ENCODE results near the gene ATAT1. TPM values are rescaled to one million over a fixed set of nuclear protein-coding genes. Genes with fewer than 3 reads are reported as not detected.

Gene ATAT1
- total RNA-seq, 2 experiments from 2014 or later = 8.5 to 8.6 TPM

GRCh38 chr6:30617565-30618269, 9.0 kb upstream of the ATAT1 start, which contains the start of gene MRPS18B:
TSS of gene MRPS18B (plus strand) at chr6:30617840. CDS start at chr6:30617866, 26 bp downstream.
- Mint-ChIP-seq H3K9me3 (peaks cover 3% of the 10 kb centered on the region), H3K4me1 (peaks cover 44% of the 10 kb centered on the region), H3K27ac (peak within 1 kb of the TSS; percentile 99), H3K36me3 (peaks cover 60% of the 10 kb centered on the region), H3K27me3 (peaks cover 19% of the 10 kb centered on the region), H3K4me3 (peak within 1 kb of the TSS; percentile 97)
- DNase-seq = peak; percentile 96

GRCh38 chr6:30618270-30618797, 8.3 kb upstream of the ATAT1 start:
- Mint-ChIP-seq H3K27ac (peak overlapping the region; percentile 99), H3K4me3 (peak overlapping the region; percentile 97), H3K4me1 (peaks cover 39% of the 10 kb centered on the region), H3K36me3 (peaks cover 56% of the 10 kb centered on the region), H3K27me3 (peaks cover 19% of the 10 kb centered on the region), H3K9me3 (peaks cover 3% of the 10 kb centered on the region)
- no peak for DNase-seq

- Mint-ChIP-seq H3K36me3 (peaks cover 46% of the 10 kb centered on the region), H3K9me3 (peaks cover 3% of the 10 kb centered on the region), H3K4me3 (peak overlapping the region; percentile 97), H3K27me3 (peaks cover 19% of the 10 kb centered on the region), H3K4me1 (peaks cover 26% of the 10 kb centered on the region), H3K27ac (peak overlapping the region; percentile 99)
- DNase-seq = no peak
Measured at GRCh38 chr6:30619561-30619960, 7.1 kb upstream of the ATAT1 start.

- Mint-ChIP-seq H3K4me3 (no peak overlapping the region), H3K36me3 (peaks cover 17% of the 10 kb centered on the region), H3K27ac (no peak overlapping the region), H3K27me3 (no peaks in the 10 kb centered on the region), H3K9me3 (no peaks in the 10 kb centered on the region), H3K4me1 (peaks cover 25% of the 10 kb centered on the region)
- no peak for DNase-seq
Measured at GRCh38 chr6:30625511-30625910, 1.2 kb upstream of the ATAT1 start.

- no peaks in the 10 kb centered on the region for H3K27me3 Mint-ChIP-seq
- DNase-seq = no peak
- H3K9me3 Mint-ChIP-seq = no peaks in the 10 kb centered on the region
- no peak overlapping the region for H3K4me3 Mint-ChIP-seq
- H3K36me3 Mint-ChIP-seq = peaks cover 23% of the 10 kb centered on the region
- H3K27ac Mint-ChIP-seq = no peak overlapping the region
- peaks cover 11% of the 10 kb centered on the region for H3K4me1 Mint-ChIP-seq
Measured at GRCh38 chr6:30635834-30636233, 9.2 kb downstream of the ATAT1 start.

DNA sequence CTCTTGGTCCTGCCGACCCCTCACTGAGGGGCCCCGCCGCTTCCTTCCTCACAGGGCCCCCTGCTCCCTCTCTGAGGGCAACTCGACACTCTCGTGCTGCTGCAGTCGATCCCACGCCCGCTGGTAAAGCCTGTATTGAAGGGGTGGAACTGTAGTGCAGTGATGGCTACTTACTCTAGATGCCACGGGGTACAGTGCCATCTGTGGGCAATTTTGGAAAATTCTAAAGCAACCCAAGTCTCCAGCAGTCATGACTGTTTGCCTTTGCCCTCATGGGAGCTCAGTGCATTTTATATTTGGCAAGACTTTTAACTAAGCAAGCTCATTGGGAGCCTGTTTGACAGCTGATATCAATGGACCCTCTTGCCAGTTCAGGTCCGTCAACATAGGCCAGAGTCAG, 13.8 kb downstream of the ATAT1 start:
- DNase-seq = no peak
- no peak overlapping the region for H3K4me3 Mint-ChIP-seq
- H3K27ac Mint-ChIP-seq = peak overlapping the region; percentile 21
- H3K36me3 Mint-ChIP-seq = peaks cover 8% of the 10 kb centered on the region
- H3K4me1 Mint-ChIP-seq = peaks cover 21% of the 10 kb centered on the region
- H3K9me3 Mint-ChIP-seq = no peaks in the 10 kb centered on the region
- H3K27me3 Mint-ChIP-seq = no peaks in the 10 kb centered on the region

DNA sequence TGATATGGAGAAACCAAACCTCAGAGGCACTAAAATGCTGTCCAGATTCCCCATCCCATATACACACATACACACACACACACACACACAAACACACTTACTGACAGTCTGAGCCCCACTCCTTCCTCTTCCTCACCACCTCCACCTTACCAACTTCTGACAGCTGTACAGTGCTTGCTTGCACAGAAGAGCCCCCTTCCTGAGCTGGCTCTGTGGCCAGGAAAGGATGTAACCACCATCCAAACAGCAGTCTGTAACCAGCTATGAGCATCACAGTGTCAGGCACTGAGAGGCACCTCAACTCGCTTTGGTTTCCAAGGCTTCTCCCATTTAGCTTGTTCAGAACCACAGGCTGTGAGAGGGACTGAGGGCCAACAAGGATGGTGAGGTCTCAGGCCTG, 14.4 kb downstream of the ATAT1 start:
- DNase-seq = no peak
- Mint-ChIP-seq H3K27ac (peak overlapping the region; percentile 9), H3K36me3 (peaks cover 7% of the 10 kb centered on the region), H3K9me3 (no peaks in the 10 kb centered on the region), H3K4me1 (peaks cover 21% of the 10 kb centered on the region), H3K4me3 (no peak overlapping the region), H3K27me3 (no peaks in the 10 kb centered on the region)

- H3K9me3 Mint-ChIP-seq = no peaks in the 10 kb centered on the region
- H3K27ac Mint-ChIP-seq = no peak overlapping the region
- H3K4me1 Mint-ChIP-seq = peaks cover 34% of the 10 kb centered on the region
- DNase-seq = no peak
- peaks cover 10% of the 10 kb centered on the region for H3K36me3 Mint-ChIP-seq
- H3K4me3 Mint-ChIP-seq = no peak overlapping the region
- H3K27me3 Mint-ChIP-seq = no peaks in the 10 kb centered on the region
Measured at GRCh38 chr6:30643656-30644055, 17.0 kb downstream of the ATAT1 start.

GRCh38 chr6:30644769-30645168, 18.1 kb downstream of the ATAT1 start:
- Mint-ChIP-seq H3K4me3 (no peak overlapping the region), H3K36me3 (peaks cover 14% of the 10 kb centered on the region), H3K9me3 (no peaks in the 10 kb centered on the region), H3K27me3 (no peaks in the 10 kb centered on the region), H3K4me1 (peaks cover 40% of the 10 kb centered on the region), H3K27ac (no peak overlapping the region)
- no peak for DNase-seq

DNA sequence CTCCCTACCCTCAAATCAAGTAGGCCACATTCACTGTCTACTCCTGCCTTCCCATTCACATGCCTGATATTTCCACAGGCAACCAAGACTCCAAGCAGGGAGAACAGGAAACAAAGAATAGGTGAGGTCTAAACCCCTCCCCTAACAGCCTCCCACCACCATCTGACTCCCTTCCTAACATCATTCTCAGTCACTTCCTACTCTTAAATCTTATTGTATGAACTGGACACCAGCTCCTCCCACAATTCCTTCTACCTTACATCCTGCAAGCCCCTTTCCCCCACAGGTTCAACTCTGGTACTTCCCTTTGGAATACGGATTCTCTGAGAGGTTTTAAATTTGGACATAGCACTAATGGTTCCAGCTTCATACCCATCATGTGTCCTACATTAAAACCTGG, 19.3 kb downstream of the ATAT1 start:
- Mint-ChIP-seq H3K4me3 (peak overlapping the region; percentile 91), H3K36me3 (peaks cover 15% of the 10 kb centered on the region), H3K27me3 (no peaks in the 10 kb centered on the region), H3K27ac (peak overlapping the region; percentile 34), H3K9me3 (no peaks in the 10 kb centered on the region), H3K4me1 (peaks cover 34% of the 10 kb centered on the region)
- no peak for DNase-seq

- Mint-ChIP-seq H3K36me3 (peaks cover 15% of the 10 kb centered on the region), H3K27me3 (no peaks in the 10 kb centered on the region), H3K27ac (peak within 1 kb of the TSS; percentile 92), H3K9me3 (no peaks in the 10 kb centered on the region), H3K4me3 (peak within 1 kb of the TSS; percentile 91), H3K4me1 (peaks cover 29% of the 10 kb centered on the region)
- peak; percentile 92 for DNase-seq
Measured at GRCh38 chr6:30646450-30647241, 20.0 kb downstream of the ATAT1 start, which contains the start of gene C6orf136. TSS of gene C6orf136 (plus strand) at chr6:30647133. CDS start at chr6:30647232, 99 bp downstream.

- peak; percentile 88 for DNase-seq
- Mint-ChIP-seq H3K36me3 (peaks cover 21% of the 10 kb centered on the region), H3K4me1 (peaks cover 26% of the 10 kb centered on the region), H3K27ac (peak overlapping the region; percentile 92), H3K9me3 (no peaks in the 10 kb centered on the region), H3K27me3 (no peaks in the 10 kb centered on the region), H3K4me3 (peak overlapping the region; percentile 91)
Measured at GRCh38 chr6:30647242-30648116, 20.8 kb downstream of the ATAT1 start.

- Mint-ChIP-seq H3K4me1 (peaks cover 20% of the 10 kb centered on the region), H3K4me3 (no peak overlapping the region), H3K27me3 (no peaks in the 10 kb centered on the region), H3K36me3 (peaks cover 24% of the 10 kb centered on the region), H3K9me3 (no peaks in the 10 kb centered on the region), H3K27ac (no peak overlapping the region)
- DNase-seq = no peak
Measured at GRCh38 chr6:30651143-30651542, 24.5 kb downstream of the ATAT1 start.

Data from activated naive CD8-positive, alpha-beta T cell treated with anti-CD3 and anti-CD28 coated beads for 36 hours (primary cell).